Upper lobe of right lung (tissue), 1 donor: ENCODE measurements around the gene ISLR. TPM values are rescaled to one million over a fixed set of nuclear protein-coding genes. Genes with fewer than 3 reads are reported as not detected.

Source experiments
- ATAC-seq: fragments of 200-7000 bp; cut with Tn5 transposase; one replicate; pipeline ENCODE4 v1.9.1; 2020; ENCODE audit warnings: mild to moderate bottlenecking, moderate library complexity
- DNase-seq: peaks from one replicate; pipeline ENCODE4 v3.0.0-alpha.2; 2020
- H3K27ac ChIP-seq: fragments of 200-600 bp; one replicate; pipeline ENCODE4 v1.8.0; 2022
- H3K27me3 ChIP-seq: fragments of 200-600 bp; one replicate; pipeline ENCODE4 v1.8.0; 2022; ENCODE audit warnings: mild to moderate bottlenecking
- H3K36me3 ChIP-seq: fragments of 200-600 bp; one replicate; pipeline ENCODE4 v1.8.0; 2022
- H3K4me1 ChIP-seq: fragments of 200-600 bp; one replicate; pipeline ENCODE4 v1.8.0; 2022
- H3K4me3 ChIP-seq: fragments of 200-600 bp; one replicate; pipeline ENCODE4 v1.8.0; 2022; ENCODE audit warnings: mild to moderate bottlenecking
- H3K9me3 ChIP-seq: fragments of 200-600 bp; one replicate; pipeline ENCODE4 v1.8.0; 2022
- intact Hi-C: fragments of 100-400 bp; cut with DNase I; formaldehyde crosslinking; loops from one replicate; pipeline ENCODE4 v1.11.0; 2022
- total RNA-seq: library from RNA; stranded (reverse); fragmentation: NEBNext Ultra II Directional; extraction: Animal tissue kit (Norgen Biotek cat#: 25700); gene quantifications from one replicate; pipeline ENCODE4 v1.2.1, GENCODE V29; 2021
- TF ChIP-seq, protein P1 (sequence below): fragments of 200-600 bp; IDR thresholded peaks from one replicate; pipeline ENCODE4 v1.8.0; 2022; ENCODE audit warnings: antibody characterized with exemption
- donor health status: DM: no; HTN: yes; CAD: no; lungs with severe emphysema.

ISLR gene
- total RNA-seq, 1 donor from 2014 or later = 40.6 TPM

DNA sequence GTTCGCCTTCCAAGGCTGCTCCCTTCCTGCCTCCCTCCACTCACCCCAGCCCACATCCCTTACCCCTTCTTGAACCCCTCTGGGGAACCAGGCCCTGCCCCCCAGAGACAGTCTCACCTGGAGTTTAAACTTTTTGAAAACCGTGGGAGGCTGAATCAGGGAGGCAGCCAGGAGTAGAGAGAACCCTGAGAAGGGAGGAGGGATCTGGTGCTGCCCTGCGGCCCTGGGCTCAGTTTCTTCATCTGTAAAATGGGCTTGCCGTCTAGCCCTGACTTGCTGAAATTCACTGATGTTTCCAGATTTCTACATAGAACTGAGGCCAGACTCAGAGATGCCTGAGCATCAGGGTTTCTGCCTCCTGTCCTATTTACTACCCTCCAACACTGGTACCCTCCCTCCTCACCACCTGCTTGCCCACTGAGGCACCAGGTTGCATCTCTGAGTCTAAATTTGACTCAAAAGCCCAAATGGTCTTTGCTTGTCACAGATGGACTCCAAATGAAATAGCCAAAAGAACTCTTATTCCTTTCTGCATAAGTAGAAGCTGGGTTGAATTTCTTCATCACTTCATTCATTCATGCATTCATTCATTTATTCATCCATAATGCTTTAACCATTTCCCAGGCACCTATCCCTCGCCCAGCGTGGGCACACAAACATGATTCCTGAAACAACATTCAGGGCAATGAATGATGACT is 41.0 kb downstream of the ISLR start:
- no peaks in the 10 kb centered on the region for H3K9me3 ChIP-seq
- no peaks in the 10 kb centered on the region for H3K36me3 ChIP-seq
- intact Hi-C loops = no loop called here
- no peak for ATAC-seq
- no peak for DNase-seq
- no peak overlapping the region for H3K4me3 ChIP-seq
- H3K27me3 ChIP-seq = peaks cover 11% of the 10 kb centered on the region
- no peak overlapping the region for H3K27ac ChIP-seq
- no peaks in the 10 kb centered on the region for H3K4me1 ChIP-seq
- TF ChIP-seq, protein P1, sequence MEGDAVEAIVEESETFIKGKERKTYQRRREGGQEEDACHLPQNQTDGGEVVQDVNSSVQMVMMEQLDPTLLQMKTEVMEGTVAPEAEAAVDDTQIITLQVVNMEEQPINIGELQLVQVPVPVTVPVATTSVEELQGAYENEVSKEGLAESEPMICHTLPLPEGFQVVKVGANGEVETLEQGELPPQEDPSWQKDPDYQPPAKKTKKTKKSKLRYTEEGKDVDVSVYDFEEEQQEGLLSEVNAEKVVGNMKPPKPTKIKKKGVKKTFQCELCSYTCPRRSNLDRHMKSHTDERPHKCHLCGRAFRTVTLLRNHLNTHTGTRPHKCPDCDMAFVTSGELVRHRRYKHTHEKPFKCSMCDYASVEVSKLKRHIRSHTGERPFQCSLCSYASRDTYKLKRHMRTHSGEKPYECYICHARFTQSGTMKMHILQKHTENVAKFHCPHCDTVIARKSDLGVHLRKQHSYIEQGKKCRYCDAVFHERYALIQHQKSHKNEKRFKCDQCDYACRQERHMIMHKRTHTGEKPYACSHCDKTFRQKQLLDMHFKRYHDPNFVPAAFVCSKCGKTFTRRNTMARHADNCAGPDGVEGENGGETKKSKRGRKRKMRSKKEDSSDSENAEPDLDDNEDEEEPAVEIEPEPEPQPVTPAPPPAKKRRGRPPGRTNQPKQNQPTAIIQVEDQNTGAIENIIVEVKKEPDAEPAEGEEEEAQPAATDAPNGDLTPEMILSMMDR = no peak

DNA sequence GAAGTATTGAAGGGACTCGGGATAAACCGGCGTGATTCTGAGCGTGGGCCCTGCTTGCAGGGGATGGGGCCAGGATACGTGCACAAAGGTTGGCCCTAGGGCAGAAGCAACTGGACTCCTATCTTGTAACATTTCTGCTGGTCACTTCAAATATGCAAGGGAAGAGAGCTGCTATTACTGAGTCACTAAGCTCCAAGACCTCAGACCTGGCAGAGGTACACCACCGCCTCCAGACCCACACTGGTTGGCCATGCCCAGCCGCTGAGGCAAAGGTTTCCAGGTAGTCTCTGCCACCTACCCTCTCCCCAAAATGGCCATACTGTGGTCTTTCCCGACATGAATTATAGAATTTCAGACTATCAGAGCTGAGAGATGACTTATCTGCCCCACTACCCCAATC is 42.4 kb downstream of the ISLR start:
- ATAC-seq (no peak), DNase-seq (no peak)
- TF ChIP-seq, protein P1 = no peak
- Histone ChIP-seq H3K36me3 (no peaks in the 10 kb centered on the region), H3K9me3 (no peaks in the 10 kb centered on the region), H3K27ac (no peak overlapping the region), H3K27me3 (peaks cover 15% of the 10 kb centered on the region), H3K4me3 (no peak overlapping the region), H3K4me1 (no peaks in the 10 kb centered on the region)
- intact Hi-C loops = no loop called here

DNA sequence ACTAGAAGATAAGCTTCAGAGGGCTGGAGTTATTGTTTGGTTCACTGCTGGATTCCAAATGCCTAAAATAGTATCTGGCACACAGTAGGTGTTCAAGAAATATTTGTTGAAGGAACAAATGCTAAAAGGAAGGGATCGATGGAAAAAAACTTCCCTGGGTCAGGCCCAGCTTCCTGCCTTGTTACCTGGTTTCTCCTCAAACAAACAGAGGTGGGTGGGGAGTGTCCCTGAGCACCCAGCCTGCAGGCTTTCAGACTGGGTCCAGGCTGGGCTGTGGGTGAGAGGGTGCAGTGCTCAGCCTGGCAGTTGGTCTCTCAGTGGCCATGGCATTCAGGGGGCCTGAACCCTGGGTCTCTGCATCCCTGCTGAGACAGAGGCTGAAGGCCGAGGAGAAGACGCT is 43.4 kb downstream of the ISLR start:
- H3K27me3 ChIP-seq = peaks cover 20% of the 10 kb centered on the region
- H3K27ac ChIP-seq = no peak overlapping the region
- TF ChIP-seq, protein P1 = no peak
- H3K36me3 ChIP-seq = no peaks in the 10 kb centered on the region
- no peak for ATAC-seq
- H3K9me3 ChIP-seq = no peaks in the 10 kb centered on the region
- H3K4me1 ChIP-seq = no peaks in the 10 kb centered on the region
- intact Hi-C loops = no loop called here
- DNase-seq = no peak
- no peak overlapping the region for H3K4me3 ChIP-seq

DNA sequence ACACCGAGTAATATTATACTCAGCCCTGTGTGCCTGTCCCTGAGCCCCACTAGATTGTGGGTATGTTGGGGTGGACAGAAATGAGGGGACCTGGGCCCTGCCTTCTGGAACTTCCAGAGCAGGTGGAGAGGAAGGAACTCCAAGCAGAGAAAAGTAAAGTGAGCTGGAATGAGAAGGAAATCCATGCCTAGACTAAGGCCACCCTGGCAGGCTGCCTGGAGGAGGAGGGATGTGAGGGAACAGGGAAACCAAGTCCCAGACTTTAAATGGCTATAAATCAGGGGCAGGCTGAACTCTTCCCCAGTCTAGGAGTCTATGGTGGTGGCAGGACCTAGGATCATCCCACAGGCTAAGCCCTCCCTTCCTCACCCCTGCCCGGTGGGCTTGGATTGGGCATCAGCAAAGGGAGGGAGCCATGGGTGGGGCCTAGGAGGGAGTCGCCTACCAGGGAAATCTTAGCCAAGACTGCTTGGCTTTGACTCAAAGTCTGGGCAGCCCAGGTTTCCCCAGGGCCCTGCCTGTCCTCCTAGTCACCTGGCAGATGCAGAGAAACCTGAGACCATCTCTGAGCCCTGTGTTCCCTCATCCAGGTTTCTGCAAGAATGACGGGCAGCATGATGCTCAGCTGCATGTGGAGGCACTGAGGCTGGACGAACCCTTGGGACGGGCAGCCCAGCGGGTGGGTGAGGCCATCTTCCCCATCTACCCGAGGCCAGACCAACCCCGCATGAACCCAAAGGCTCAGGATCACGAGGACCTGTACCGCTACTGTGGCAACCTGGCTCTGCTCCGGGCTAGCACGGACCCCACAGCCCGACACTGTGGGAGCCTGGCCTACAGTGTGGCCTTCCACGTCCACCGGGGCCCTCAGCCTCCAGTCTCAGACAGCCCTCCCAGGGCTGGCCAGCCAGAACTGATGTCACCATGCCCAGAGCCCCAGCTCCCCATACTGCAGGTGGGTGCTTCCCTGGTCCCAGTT is 44.7 kb downstream of the ISLR start:
- DNase-seq = no peak
- intact Hi-C loops = no loop called here
- no peak for ATAC-seq

DNA sequence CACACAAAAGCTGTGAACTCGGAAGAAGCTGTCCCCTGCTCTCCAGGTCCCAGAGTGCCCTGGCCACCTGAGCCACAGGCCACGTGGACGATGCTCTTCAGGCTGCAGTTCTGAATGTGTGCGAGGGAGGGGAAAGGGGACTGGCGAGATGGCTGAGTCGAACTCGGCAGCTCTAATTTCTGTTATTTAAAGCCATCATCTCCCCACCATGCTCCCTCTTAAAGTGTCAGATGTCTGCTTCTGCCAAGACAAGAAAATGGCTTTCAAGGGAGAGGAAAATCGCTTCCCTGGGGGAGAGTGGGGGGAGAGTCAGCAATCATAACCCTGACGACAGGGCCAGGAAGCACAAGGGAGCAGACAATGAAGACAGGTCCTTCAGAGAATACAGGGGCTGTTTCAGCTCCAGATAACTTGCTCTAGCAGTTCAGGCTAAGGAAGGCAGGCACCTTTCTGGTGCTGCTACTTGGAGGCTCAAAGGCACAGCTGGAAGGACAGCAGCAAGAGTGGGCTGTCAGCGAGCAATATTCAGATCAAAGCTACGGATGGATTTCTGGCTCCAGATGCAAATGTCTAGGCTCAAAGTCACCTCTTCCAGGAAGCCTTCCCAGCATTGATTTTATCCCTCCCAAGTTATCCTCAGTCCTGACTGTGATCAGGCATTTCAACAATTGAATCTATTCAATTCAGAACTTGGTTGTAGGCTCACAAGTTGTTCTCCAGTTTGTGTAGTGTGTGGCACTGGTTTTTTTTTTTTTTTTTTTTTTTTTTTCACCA is 47.2 kb downstream of the ISLR start:
- DNase-seq (no peak), ATAC-seq (no peak)
- Histone ChIP-seq H3K36me3 (no peaks in the 10 kb centered on the region), H3K4me1 (no peaks in the 10 kb centered on the region), H3K4me3 (no peak overlapping the region), H3K9me3 (no peaks in the 10 kb centered on the region), H3K27ac (no peak overlapping the region), H3K27me3 (peaks cover 26% of the 10 kb centered on the region)
- intact Hi-C loops = no loop called here
- TF ChIP-seq, protein P1 = no peak

More for the DNA sequence above, 44.7 kb downstream of the ISLR start:
- H3K9me3 ChIP-seq = no peaks in the 10 kb centered on the region
- no peak overlapping the region for H3K27ac ChIP-seq
- no peaks in the 10 kb centered on the region for H3K36me3 ChIP-seq
- no peaks in the 10 kb centered on the region for H3K4me1 ChIP-seq
- H3K4me3 ChIP-seq = no peak overlapping the region
- H3K27me3 ChIP-seq = peaks cover 25% of the 10 kb centered on the region
- TF ChIP-seq, protein P1 = no peak
